GM18499 (cell line): ENCODE data around the gene FOXC2.
"Not testable (repeated sequence)": the region's sequence is repeated elsewhere in the genome, so short reads cannot be mapped to it uniquely, and the experiment has no call there.

Source experiments
- ATAC-seq: cut with Tn5 transposase; IDR thresholded peaks from one replicate; pipeline ENCODE4 v1.9.1; 2021; ENCODE audit warnings: moderate number of reproducible peaks; ENCODE audit not compliant: insufficient read depth, unreplicated experiment

Gene FOXC2

GRCh38 chr16:86584071-86584685 lies 17.5 kb downstream of the FOXC2 start:
- no peak for ATAC-seq

GRCh38 chr16:86584726-86585721 lies 18.4 kb downstream of the FOXC2 start:
- ATAC-seq, result no peak

GRCh38 chr16:86585821-86586611 lies 19.4 kb downstream of the FOXC2 start:
- ATAC-seq, result no peak

GRCh38 chr16:86587487-86587886 lies 20.9 kb downstream of the FOXC2 start:
- no peak for ATAC-seq

- ATAC-seq, result not testable (repeated sequence)
Measured at GRCh38 chr16:86587955-86588354, 21.3 kb downstream of the FOXC2 start.

GRCh38 chr16:86590501-86591144 lies 24.0 kb downstream of the FOXC2 start:
- ATAC-seq, result no peak

- no peak for ATAC-seq
Measured at GRCh38 chr16:86591270-86591669, 24.6 kb downstream of the FOXC2 start.

- no peak for ATAC-seq
Measured at GRCh38 chr16:86593913-86594620, 27.4 kb downstream of the FOXC2 start.

GRCh38 chr16:86594721-86595120 lies 28.1 kb downstream of the FOXC2 start:
- no peak for ATAC-seq

GRCh38 chr16:86595983-86596605 lies 29.5 kb downstream of the FOXC2 start:
- ATAC-seq, result no peak

GRCh38 chr16:86597126-86597879 lies 30.7 kb downstream of the FOXC2 start:
- no peak for ATAC-seq

GRCh38 chr16:86597880-86598606 lies 31.4 kb downstream of the FOXC2 start:
- no peak for ATAC-seq

- ATAC-seq, result no peak
Measured at GRCh38 chr16:86598607-86599565, 32.3 kb downstream of the FOXC2 start.

- no peak for ATAC-seq
Measured at GRCh38 chr16:86601356-86601755, 34.7 kb downstream of the FOXC2 start.

GRCh38 chr16:86602521-86602920 lies 35.9 kb downstream of the FOXC2 start:
- no peak for ATAC-seq

GRCh38 chr16:86604436-86605193 lies 38.0 kb downstream of the FOXC2 start:
- ATAC-seq, result no peak
